Measurements from ENCODE around the gene CHI3L1.

The CHI3L1 gene

GRCh38 chr1:203176273-203177035, 10.1 kb downstream of the CHI3L1 start:
- Histone ChIP-seq H3K9ac (ENCODE audit: low read length) (no peak overlapping the region), H3K27ac (ENCODE audit: low read depth, low read length) (no peak overlapping the region), H3K9me2 (replicated peaks; ENCODE audit: insufficient read depth, low read length) (no peaks in the 10 kb centered on the region), H3K79me2 (ENCODE audit: insufficient read depth, low read length) (no peaks in the 10 kb centered on the region), H3K4me2 (ENCODE audit: low read depth, low read length, poor library complexity, severe bottlenecking) (no peak overlapping the region), H3K36me3 (ENCODE audit: low read length) (no peaks in the 10 kb centered on the region), H3K27me3 (ENCODE audit: low read length) (no peaks in the 10 kb centered on the region), H2AFZ (ENCODE audit: low read depth, low read length, severe bottlenecking) (no peak overlapping the region), H3K9me3 (ENCODE audit: insufficient read depth, low read length) (no peaks in the 10 kb centered on the region), H3K4me3 (ENCODE audit: insufficient read depth, low read length, poor library complexity, severe bottlenecking) (no peak overlapping the region), H4K20me1 (ENCODE audit: low read depth, low read length) (no peaks in the 10 kb centered on the region), H3F3A (ENCODE audit: insufficient read depth) (no peaks in the 10 kb centered on the region)
- TF ChIP-seq CTCF (IDR thresholded peaks at IDR 0.05; ENCODE audit: insufficient read depth, low read length, poor library complexity, severe bottlenecking) (no peak), EZH2phosphoT487 (conservative IDR thresholded peaks at IDR 0.05; ENCODE audit: low read length) (no peak)

DNA sequence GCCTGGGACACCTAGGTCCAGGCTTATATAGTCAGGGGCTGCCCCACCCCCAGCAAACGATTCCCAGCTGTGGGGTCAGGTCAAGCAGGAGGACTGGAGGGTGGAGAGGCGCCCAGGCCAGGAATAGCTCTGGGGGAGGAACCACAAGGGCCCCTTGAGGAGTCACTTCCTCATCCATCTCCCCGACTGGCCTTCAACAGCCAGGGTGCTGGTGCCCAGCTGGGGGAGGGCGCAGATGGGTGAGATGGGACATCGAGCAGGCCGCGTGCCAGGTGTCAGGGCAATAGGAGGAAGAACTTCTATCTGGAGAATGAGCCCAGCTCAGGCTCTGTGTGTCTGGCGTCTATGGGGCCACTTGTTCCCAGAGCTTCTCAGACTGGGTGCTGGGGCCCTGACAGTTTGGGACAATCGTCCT, 10.7 kb downstream of the CHI3L1 start:
- no peak overlapping the region for H3K9ac ChIP-seq (ENCODE audit: low read length)

DNA sequence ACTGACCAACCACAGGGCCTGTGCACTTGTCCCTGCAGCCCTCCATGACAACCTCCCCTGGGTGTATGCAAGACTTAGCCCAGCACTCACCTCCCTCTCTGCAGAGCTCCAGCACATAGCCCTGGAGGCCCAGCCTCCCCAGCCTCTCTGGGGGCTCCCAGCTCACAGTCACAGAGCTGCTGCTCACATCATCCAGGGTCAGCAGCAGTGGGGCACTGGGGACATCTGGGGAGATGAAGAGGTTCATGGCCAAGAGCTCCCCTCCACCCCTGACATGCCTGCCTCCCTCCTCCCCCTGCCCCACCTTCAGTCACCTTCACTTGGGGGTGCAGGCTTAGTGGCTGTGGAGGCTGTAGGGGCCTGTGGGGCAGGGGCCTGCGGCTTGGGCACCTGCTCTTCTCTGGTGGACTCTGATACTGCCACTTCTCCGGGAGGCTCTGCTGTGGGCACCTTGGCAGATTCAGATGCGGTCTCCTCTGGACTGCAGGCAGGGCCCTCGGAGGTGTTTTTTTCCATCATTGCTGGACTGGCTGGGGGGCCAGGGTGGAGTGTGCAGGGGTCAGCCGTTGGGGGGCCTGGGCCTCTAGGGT, 11.2 kb downstream of the CHI3L1 start, which contains the start of gene MYBPH:
Gene MYBPH, minus strand, starts transcription at position 590 of the 590 bp plus-strand sequence. Its CDS starts 71 bp downstream, at position 519.
- H3K36me3 ChIP-seq (ENCODE audit: low read length), result no peaks in the 10 kb centered on the region
- no peaks in the 10 kb centered on the region for H3K27me3 ChIP-seq (ENCODE audit: low read length)
- no peak within 1 kb of the TSS for H2AFZ ChIP-seq (ENCODE audit: low read depth, low read length, severe bottlenecking)
- H4K20me1 ChIP-seq (ENCODE audit: low read depth, low read length), result no peaks in the 10 kb centered on the region
- no peak for TF ChIP-seq EZH2phosphoT487 (conservative IDR thresholded peaks at IDR 0.05; ENCODE audit: low read length)
- no peak for TF ChIP-seq CTCF (IDR thresholded peaks at IDR 0.05; ENCODE audit: insufficient read depth, low read length, poor library complexity, severe bottlenecking)
- no peak within 1 kb of the TSS for H3K9ac ChIP-seq (ENCODE audit: low read length)
- no peak within 1 kb of the TSS for H3K4me3 ChIP-seq (ENCODE audit: insufficient read depth, low read length, poor library complexity, severe bottlenecking)
- no peaks in the 10 kb centered on the region for H3K9me2 ChIP-seq (replicated peaks; ENCODE audit: insufficient read depth, low read length)
- no peak within 1 kb of the TSS for H3K27ac ChIP-seq (ENCODE audit: low read depth, low read length)
- H3F3A ChIP-seq (ENCODE audit: insufficient read depth), result no peaks in the 10 kb centered on the region
- no peaks in the 10 kb centered on the region for H3K9me3 ChIP-seq (ENCODE audit: insufficient read depth, low read length)
- no peak within 1 kb of the TSS for H3K4me2 ChIP-seq (ENCODE audit: low read depth, low read length, poor library complexity, severe bottlenecking)
- no peaks in the 10 kb centered on the region for H3K79me2 ChIP-seq (ENCODE audit: insufficient read depth, low read length)

More for the DNA sequence above, 10.7 kb downstream of the CHI3L1 start:
- H3K36me3 ChIP-seq (ENCODE audit: low read length), result no peaks in the 10 kb centered on the region
- no peaks in the 10 kb centered on the region for H3F3A ChIP-seq (ENCODE audit: insufficient read depth)
- no peak overlapping the region for H3K27ac ChIP-seq (ENCODE audit: low read depth, low read length)
- no peak overlapping the region for H3K4me3 ChIP-seq (ENCODE audit: insufficient read depth, low read length, poor library complexity, severe bottlenecking)
- no peaks in the 10 kb centered on the region for H3K79me2 ChIP-seq (ENCODE audit: insufficient read depth, low read length)
- H2AFZ ChIP-seq (ENCODE audit: low read depth, low read length, severe bottlenecking), result no peak overlapping the region
- H3K9me2 ChIP-seq (replicated peaks; ENCODE audit: insufficient read depth, low read length), result no peaks in the 10 kb centered on the region
- H3K27me3 ChIP-seq (ENCODE audit: low read length), result no peaks in the 10 kb centered on the region
- no peak for TF ChIP-seq EZH2phosphoT487 (conservative IDR thresholded peaks at IDR 0.05; ENCODE audit: low read length)
- TF ChIP-seq CTCF (IDR thresholded peaks at IDR 0.05; ENCODE audit: insufficient read depth, low read length, poor library complexity, severe bottlenecking), result no peak
- no peak overlapping the region for H3K4me2 ChIP-seq (ENCODE audit: low read depth, low read length, poor library complexity, severe bottlenecking)
- H4K20me1 ChIP-seq (ENCODE audit: low read depth, low read length), result no peaks in the 10 kb centered on the region
- no peaks in the 10 kb centered on the region for H3K9me3 ChIP-seq (ENCODE audit: insufficient read depth, low read length)

Data from SU-DHL-6 (cell line).